ENCODE results near the gene BTLA. TPM values are rescaled to one million over a fixed set of nuclear protein-coding genes. Genes with fewer than 3 reads are reported as not detected.

The BTLA gene
- total and polyA plus RNA-seq, 10 of the 15 experiments (the other 5 are each of a cell fraction or from before 2014, with no cell fraction given): 55.4 to 134 (median 84.2) TPM

DNA sequence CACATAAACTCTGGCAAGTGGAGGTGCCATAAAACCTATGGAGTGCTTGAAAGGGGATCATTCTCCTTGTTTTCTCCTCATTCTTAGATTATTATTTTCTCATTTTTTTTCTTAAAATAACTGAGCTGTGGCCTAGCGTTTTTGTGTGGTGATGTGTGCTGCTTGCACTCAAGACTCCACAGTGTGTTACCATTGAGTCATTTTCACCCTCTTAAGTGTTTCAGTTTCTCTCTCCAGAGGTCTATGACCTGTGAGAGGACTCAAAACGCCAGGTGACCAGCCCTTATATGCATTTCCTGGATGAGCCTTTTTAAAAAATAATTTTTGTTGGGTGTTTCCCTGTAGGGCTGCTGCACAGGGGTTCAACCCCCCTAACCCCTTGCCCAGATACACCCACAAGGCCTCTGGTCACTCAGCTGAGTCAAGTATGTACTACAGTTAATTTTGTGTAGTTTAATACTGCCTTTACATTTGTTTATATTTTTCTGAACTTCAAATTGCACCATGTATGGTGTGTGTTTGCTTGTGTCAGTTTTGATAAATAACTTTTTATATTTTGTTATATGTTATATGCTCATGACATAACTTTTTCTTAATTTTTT lies 15.4 kb upstream of the BTLA start (continued):
- TF ChIP-seq MYC (IDR thresholded peaks at IDR 0.05; ENCODE audit: insufficient read depth, insufficient read length, insufficient replicate concordance, low read length, severe bottlenecking): no peak
- no peak for TF ChIP-seq MYB (IDR thresholded peaks at IDR 0.05; ENCODE audit: borderline replicate concordance, low read depth, low read length)
- no peak for TF ChIP-seq EP300 (IDR thresholded peaks at IDR 0.05; ENCODE audit: borderline replicate concordance in 1 of 2, control insufficient read depth in 1 of 2, low read depth in 2 of 2, low read length in 2 of 2)
- TF ChIP-seq GABPA (IDR thresholded peaks at IDR 0.05; ENCODE audit: low read depth): no peak; the same call in 1 of the 2 replicates
- TF ChIP-seq STAT3 (IDR thresholded peaks at IDR 0.05; ENCODE audit: low read depth, low read length): 0 out of 2 replicates have a peak, but pooled peaks have one; percentile 12
- no peak for TF ChIP-seq KAT2A (conservative IDR thresholded peaks at IDR 0.05; ENCODE audit: control insufficient read depth, low read depth, low read length)
- peak; percentile 74 for TF ChIP-seq ATF7 (IDR thresholded peaks at IDR 0.05; ENCODE audit: low read depth)
- no peak for TF ChIP-seq NR2C2 (IDR thresholded peaks at IDR 0.05; ENCODE audit: borderline replicate concordance, control insufficient read depth, insufficient read length, low read depth)
- TF ChIP-seq ETV6 (conservative IDR thresholded peaks at IDR 0.05 in 1 of 2, IDR thresholded peaks at IDR 0.05 in 1 of 2; ENCODE audit: borderline replicate concordance in 1 of 2, low read depth in 1 of 2): peak in 1 of 2 experiments; percentile 59; a peak in 2 of 4 replicates
- TF ChIP-seq FOXK2 (IDR thresholded peaks at IDR 0.05): no peak
- TF ChIP-seq, protein P1, sequence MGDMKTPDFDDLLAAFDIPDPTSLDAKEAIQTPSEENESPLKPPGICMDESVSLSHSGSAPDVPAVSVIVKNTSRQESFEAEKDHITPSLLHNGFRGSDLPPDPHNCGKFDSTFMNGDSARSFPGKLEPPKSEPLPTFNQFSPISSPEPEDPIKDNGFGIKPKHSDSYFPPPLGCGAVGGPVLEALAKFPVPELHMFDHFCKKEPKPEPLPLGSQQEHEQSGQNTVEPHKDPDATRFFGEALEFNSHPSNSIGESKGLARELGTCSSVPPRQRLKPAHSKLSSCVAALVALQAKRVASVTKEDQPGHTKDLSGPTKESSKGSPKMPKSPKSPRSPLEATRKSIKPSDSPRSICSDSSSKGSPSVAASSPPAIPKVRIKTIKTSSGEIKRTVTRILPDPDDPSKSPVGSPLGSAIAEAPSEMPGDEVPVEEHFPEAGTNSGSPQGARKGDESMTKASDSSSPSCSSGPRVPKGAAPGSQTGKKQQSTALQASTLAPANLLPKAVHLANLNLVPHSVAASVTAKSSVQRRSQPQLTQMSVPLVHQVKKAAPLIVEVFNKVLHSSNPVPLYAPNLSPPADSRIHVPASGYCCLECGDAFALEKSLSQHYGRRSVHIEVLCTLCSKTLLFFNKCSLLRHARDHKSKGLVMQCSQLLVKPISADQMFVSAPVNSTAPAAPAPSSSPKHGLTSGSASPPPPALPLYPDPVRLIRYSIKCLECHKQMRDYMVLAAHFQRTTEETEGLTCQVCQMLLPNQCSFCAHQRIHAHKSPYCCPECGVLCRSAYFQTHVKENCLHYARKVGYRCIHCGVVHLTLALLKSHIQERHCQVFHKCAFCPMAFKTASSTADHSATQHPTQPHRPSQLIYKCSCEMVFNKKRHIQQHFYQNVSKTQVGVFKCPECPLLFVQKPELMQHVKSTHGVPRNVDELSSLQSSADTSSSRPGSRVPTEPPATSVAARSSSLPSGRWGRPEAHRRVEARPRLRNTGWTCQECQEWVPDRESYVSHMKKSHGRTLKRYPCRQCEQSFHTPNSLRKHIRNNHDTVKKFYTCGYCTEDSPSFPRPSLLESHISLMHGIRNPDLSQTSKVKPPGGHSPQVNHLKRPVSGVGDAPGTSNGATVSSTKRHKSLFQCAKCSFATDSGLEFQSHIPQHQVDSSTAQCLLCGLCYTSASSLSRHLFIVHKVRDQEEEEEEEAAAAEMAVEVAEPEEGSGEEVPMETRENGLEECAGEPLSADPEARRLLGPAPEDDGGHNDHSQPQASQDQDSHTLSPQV (IDR thresholded peaks at IDR 0.05): 0 out of 2 replicates have a peak, but pooled peaks have one; percentile 43
- no peak for TF ChIP-seq NFXL1 (IDR thresholded peaks at IDR 0.05; ENCODE audit: borderline replicate concordance)
- peak; percentile 93 for TF ChIP-seq NR2F1 (conservative IDR thresholded peaks at IDR 0.05)
- no peak for TF ChIP-seq ESRRA (IDR thresholded peaks at IDR 0.05; ENCODE audit: low read length)
- TF ChIP-seq, protein P2, sequence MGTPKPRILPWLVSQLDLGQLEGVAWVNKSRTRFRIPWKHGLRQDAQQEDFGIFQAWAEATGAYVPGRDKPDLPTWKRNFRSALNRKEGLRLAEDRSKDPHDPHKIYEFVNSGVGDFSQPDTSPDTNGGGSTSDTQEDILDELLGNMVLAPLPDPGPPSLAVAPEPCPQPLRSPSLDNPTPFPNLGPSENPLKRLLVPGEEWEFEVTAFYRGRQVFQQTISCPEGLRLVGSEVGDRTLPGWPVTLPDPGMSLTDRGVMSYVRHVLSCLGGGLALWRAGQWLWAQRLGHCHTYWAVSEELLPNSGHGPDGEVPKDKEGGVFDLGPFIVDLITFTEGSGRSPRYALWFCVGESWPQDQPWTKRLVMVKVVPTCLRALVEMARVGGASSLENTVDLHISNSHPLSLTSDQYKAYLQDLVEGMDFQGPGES (IDR thresholded peaks at IDR 0.05): no peak
- TF ChIP-seq DPF2 (IDR thresholded peaks at IDR 0.05): peak; percentile 64
- no peak for TF ChIP-seq POLR2A (IDR thresholded peaks at IDR 0.05; ENCODE audit: low read depth, low read length)
- TF ChIP-seq ZNF622 (IDR thresholded peaks at IDR 0.05): no peak
- TF ChIP-seq, protein P3, sequence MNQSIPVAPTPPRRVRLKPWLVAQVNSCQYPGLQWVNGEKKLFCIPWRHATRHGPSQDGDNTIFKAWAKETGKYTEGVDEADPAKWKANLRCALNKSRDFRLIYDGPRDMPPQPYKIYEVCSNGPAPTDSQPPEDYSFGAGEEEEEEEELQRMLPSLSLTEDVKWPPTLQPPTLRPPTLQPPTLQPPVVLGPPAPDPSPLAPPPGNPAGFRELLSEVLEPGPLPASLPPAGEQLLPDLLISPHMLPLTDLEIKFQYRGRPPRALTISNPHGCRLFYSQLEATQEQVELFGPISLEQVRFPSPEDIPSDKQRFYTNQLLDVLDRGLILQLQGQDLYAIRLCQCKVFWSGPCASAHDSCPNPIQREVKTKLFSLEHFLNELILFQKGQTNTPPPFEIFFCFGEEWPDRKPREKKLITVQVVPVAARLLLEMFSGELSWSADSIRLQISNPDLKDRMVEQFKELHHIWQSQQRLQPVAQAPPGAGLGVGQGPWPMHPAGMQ (IDR thresholded peaks at IDR 0.05; ENCODE audit: borderline replicate concordance): no peak
- no peak for TF ChIP-seq SIX5 (IDR thresholded peaks at IDR 0.05; ENCODE audit: low read depth, low read length, severe bottlenecking)
- no peak for TF ChIP-seq RBBP5 (conservative IDR thresholded peaks at IDR 0.05)
- TF ChIP-seq TCF7 (IDR thresholded peaks at IDR 0.05; ENCODE audit: borderline replicate concordance): no peak
- no peak for TF ChIP-seq ASH2L (IDR thresholded peaks at IDR 0.05; ENCODE audit: borderline replicate concordance, low read depth)
- no peak for TF ChIP-seq SMARCA5 (IDR thresholded peaks at IDR 0.05)
- no peak for TF ChIP-seq POU2F2 (IDR thresholded peaks at IDR 0.05; ENCODE audit: borderline replicate concordance, low read depth, low read length)
- no peak for TF ChIP-seq ZNF24 (IDR thresholded peaks at IDR 0.05)
